ENCODE data around the gene ACOX2. TPM values are rescaled to one million over a fixed set of nuclear protein-coding genes. Genes with fewer than 3 reads are reported as not detected.

ACOX2 gene
- total and polyA plus RNA-seq, 10 of the 15 experiments (the other 5 are each of a cell fraction or from before 2014, with no cell fraction given) = 0.72 TPM; not detected in 9

- Histone ChIP-seq H3K4me2 (ENCODE audit: control insufficient read depth, insufficient read depth) (no peak overlapping the region), H3K27me3 (replicated peaks in 1 of 2; ENCODE audit: control insufficient read depth in 2 of 2, insufficient read depth in 2 of 2, low read length in 1 of 2) (no peaks in the 10 kb centered on the region; a peak in 1 of 4 replicates), H3K79me2 (ENCODE audit: control insufficient read depth, insufficient read depth, low read length) (no peaks in the 10 kb centered on the region), H3K4me1 (ENCODE audit: control insufficient read depth, insufficient read depth, low read length) (no peaks in the 10 kb centered on the region), H3K9me3 (replicated peaks; ENCODE audit: control insufficient read depth, insufficient read depth, low read length) (no peaks in the 10 kb centered on the region), H3K36me3 (ENCODE audit: control insufficient read depth in 2 of 2, insufficient read depth in 2 of 2, low read length in 1 of 2) (no peaks in the 10 kb centered on the region), H4K20me1 (ENCODE audit: control insufficient read depth, insufficient read depth) (no peaks in the 10 kb centered on the region), H2AFZ (ENCODE audit: control insufficient read depth, low read depth, low read length) (no peak overlapping the region), H3K9ac (ENCODE audit: control insufficient read depth, insufficient read depth, low read length) (no peak overlapping the region), H3K4me3 (no peak overlapping the region), H3K27ac (ENCODE audit: control insufficient read depth, insufficient read depth) (no peak overlapping the region)
- TF ChIP-seq KLF5 (IDR thresholded peaks at IDR 0.05; ENCODE audit: partially characterized antibody) = no peak
- TF ChIP-seq CREM (IDR thresholded peaks at IDR 0.05; ENCODE audit: low read depth) = no peak
- TF ChIP-seq EZH2 (IDR thresholded peaks at IDR 0.05; ENCODE audit: borderline replicate concordance, control insufficient read depth, low read depth, low read length) = no peak
- TF ChIP-seq TCF7 (IDR thresholded peaks at IDR 0.05; ENCODE audit: borderline replicate concordance) = no peak
- TF ChIP-seq SREBF2 (IDR thresholded peaks at IDR 0.05; ENCODE audit: low read length) = no peak
- no peak for TF ChIP-seq SMAD1 (IDR thresholded peaks at IDR 0.05; ENCODE audit: low read depth, partially characterized antibody)
- TF ChIP-seq RELB (IDR thresholded peaks at IDR 0.05; ENCODE audit: low read depth) = no peak
- TF ChIP-seq RAD51 (IDR thresholded peaks at IDR 0.05) = no peak
- TF ChIP-seq ASH2L (IDR thresholded peaks at IDR 0.05; ENCODE audit: borderline replicate concordance, low read depth) = no peak
- no peak for TF ChIP-seq WRNIP1 (IDR thresholded peaks at IDR 0.05; ENCODE audit: borderline replicate concordance, low read depth, low read length)
- TF ChIP-seq, protein P1, sequence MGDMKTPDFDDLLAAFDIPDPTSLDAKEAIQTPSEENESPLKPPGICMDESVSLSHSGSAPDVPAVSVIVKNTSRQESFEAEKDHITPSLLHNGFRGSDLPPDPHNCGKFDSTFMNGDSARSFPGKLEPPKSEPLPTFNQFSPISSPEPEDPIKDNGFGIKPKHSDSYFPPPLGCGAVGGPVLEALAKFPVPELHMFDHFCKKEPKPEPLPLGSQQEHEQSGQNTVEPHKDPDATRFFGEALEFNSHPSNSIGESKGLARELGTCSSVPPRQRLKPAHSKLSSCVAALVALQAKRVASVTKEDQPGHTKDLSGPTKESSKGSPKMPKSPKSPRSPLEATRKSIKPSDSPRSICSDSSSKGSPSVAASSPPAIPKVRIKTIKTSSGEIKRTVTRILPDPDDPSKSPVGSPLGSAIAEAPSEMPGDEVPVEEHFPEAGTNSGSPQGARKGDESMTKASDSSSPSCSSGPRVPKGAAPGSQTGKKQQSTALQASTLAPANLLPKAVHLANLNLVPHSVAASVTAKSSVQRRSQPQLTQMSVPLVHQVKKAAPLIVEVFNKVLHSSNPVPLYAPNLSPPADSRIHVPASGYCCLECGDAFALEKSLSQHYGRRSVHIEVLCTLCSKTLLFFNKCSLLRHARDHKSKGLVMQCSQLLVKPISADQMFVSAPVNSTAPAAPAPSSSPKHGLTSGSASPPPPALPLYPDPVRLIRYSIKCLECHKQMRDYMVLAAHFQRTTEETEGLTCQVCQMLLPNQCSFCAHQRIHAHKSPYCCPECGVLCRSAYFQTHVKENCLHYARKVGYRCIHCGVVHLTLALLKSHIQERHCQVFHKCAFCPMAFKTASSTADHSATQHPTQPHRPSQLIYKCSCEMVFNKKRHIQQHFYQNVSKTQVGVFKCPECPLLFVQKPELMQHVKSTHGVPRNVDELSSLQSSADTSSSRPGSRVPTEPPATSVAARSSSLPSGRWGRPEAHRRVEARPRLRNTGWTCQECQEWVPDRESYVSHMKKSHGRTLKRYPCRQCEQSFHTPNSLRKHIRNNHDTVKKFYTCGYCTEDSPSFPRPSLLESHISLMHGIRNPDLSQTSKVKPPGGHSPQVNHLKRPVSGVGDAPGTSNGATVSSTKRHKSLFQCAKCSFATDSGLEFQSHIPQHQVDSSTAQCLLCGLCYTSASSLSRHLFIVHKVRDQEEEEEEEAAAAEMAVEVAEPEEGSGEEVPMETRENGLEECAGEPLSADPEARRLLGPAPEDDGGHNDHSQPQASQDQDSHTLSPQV (IDR thresholded peaks at IDR 0.05) = no peak
- TF ChIP-seq, protein P2, sequence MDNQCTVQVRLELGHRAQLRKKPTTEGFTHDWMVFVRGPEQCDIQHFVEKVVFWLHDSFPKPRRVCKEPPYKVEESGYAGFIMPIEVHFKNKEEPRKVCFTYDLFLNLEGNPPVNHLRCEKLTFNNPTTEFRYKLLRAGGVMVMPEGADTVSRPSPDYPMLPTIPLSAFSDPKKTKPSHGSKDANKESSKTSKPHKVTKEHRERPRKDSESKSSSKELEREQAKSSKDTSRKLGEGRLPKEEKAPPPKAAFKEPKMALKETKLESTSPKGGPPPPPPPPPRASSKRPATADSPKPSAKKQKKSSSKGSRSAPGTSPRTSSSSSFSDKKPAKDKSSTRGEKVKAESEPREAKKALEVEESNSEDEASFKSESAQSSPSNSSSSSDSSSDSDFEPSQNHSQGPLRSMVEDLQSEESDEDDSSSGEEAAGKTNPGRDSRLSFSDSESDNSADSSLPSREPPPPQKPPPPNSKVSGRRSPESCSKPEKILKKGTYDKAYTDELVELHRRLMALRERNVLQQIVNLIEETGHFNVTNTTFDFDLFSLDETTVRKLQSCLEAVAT (IDR thresholded peaks at IDR 0.05) = no peak
- TF ChIP-seq ZNF384 (IDR thresholded peaks at IDR 0.05; ENCODE audit: borderline replicate concordance, low read depth, low read length) = no peak
- TF ChIP-seq POLR2AphosphoS2 (IDR thresholded peaks at IDR 0.05; ENCODE audit: low read depth, low read length) = no peak
- TF ChIP-seq ZNF24 (IDR thresholded peaks at IDR 0.05) = no peak
- TF ChIP-seq JUNB (IDR thresholded peaks at IDR 0.05) = no peak
- TF ChIP-seq HDAC6 (IDR thresholded peaks at IDR 0.05; ENCODE audit: unreplicated experiment) = no peak
- no peak for TF ChIP-seq PAX5 (IDR thresholded peaks at IDR 0.05; ENCODE audit: borderline replicate concordance, low read depth, low read length)
- no peak for TF ChIP-seq IKZF1 (conservative IDR thresholded peaks at IDR 0.05)
- no TSS peak for BruUV-seq (replicated peaks)
- ATAC-seq (no peak), FAIRE-seq (no peak), DNase-seq (ENCODE audit: low read depth, low spot score) (no peak)
- POLR2A ChIA-PET = no interaction called here
- CTCF ChIA-PET = interaction anchor here (0.6 to 1.2 kb wide), 5 partner anchors 26 to 233 kb away, joined by 3 to 7 read pairs (median 3); partner anchors contain the start of genes HTD2 and RPP14
- in situ Hi-C loops (cut with MboI) = loop anchor here (10.0 kb wide), 1 partner anchor 215 kb away; no protein-coding TSS in a partner anchor
- SMC1A ChIA-PET (ENCODE audit: uncharacterized antibody, unreplicated experiment) = interaction anchor here (1.5 to 1.7 kb wide), 2 partner anchors 11 to 90 kb away, joined by 3 read pairs; no protein-coding TSS in a partner anchor
- RAD21 ChIA-PET (ENCODE audit: unreplicated experiment) = no interaction called here
- intact Hi-C loops (cut with micrococcal nuclease; ENCODE audit: unreplicated experiment) = no loop called here
- WGBS (ENCODE audit: insufficient coverage, insufficient replicate concordance, low lambda C conversion rate, missing lambda C conversion rate) = 49% methylated on average over 10 of the region's 10 CpGs
These were observed 2.6 kb upstream of the ACOX2 start for GRCh38 chr3:58539626-58540025.
